HG03469 (cell line): ENCODE results near the gene KCNJ12.
"Not testable (repeated sequence)": the region's sequence is repeated elsewhere in the genome, so short reads cannot be mapped to it uniquely, and the experiment has no call there.

Experiments used
- ATAC-seq: cut with Tn5 transposase; IDR thresholded peaks from one replicate; pipeline ENCODE4 v1.9.1; 2021; ENCODE audit warnings: mild to moderate bottlenecking, moderate library complexity, moderate number of reproducible peaks; ENCODE audit not compliant: unreplicated experiment

KCNJ12 gene

GRCh38 chr17:21376081-21376758 lies at the start of gene KCNJ12:
KCNJ12 (plus strand) TSS chr17:21376357; CDS start chr17:21415343, 38,986 bp downstream.
- ATAC-seq, result no peak

- ATAC-seq, result not testable (repeated sequence)
Measured at GRCh38 chr17:21327921-21328320, 48.2 kb upstream of the KCNJ12 start.

GRCh38 chr17:21328778-21329177 lies 47.4 kb upstream of the KCNJ12 start:
- not testable (repeated sequence) for ATAC-seq

DNA sequence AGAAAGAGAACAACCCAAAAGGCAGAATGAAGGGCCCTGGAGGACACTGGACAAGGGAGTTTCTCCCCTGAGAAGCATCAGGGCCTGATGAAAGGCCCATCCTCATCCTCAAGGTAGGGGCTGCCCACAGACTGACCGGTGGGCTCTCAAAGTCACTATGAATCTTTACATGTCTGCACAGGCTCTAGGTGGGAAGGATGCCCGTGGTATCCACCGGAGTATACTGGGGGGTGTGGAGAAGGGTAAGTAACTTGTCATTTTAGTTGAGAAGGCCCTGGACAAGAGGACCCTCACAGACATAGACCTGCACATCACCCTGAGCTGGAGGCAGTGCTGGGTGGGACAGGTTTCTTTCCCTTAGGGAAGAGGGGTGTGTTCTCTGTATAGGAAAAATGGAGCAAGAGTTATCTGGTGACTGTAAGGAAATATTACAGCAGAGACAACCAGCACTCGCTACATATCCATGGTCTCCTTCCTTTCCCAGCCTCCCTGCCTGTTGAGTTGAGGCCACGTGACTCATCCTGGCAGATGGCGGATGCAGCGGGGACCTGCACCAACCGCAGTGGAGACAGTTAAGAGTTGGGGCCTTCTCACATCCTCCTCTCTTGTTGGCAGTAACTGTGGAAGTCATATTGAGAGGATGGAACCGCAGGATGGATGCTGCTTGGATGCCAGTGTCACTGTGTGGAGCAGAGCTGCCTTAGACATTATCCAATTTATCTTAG lies 45.6 kb upstream of the KCNJ12 start:
- ATAC-seq, result no peak

DNA sequence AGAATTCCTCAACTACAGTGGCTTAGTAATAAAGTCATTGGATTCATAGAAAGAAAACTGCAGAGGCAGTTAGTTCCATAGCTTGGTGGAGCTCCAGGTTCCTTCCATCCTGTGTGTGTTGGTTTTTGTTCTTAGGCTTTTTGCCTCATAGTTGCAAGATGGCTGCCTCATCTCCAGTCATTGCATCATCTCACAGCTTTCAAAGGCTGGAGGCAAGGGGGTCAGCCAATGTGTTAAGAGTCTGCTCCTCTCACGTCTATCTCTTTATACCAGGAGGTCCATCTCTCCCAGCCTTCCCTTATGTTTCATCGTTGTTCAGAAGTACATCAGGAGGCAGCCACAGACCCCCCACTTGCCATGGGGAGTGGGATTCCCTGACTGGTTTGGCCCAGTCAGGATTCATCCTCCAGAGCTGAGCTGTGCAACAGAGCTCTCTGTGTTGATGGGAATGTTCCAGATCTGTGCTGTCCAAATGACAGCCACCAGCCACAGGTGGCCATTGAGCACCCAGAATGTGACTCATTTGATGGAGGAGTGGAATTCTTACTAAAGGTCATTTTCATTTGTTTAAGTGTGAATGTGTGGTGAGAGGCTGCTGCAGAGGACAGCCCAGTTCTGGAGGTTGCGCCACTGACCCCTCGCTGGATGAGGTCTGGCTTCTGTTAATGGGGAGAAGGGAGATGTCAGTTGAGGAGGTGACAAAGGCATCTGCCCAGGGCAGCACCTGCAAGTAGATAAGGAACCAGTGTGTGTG lies 39.4 kb upstream of the KCNJ12 start:
- ATAC-seq, result not testable (repeated sequence)

DNA sequence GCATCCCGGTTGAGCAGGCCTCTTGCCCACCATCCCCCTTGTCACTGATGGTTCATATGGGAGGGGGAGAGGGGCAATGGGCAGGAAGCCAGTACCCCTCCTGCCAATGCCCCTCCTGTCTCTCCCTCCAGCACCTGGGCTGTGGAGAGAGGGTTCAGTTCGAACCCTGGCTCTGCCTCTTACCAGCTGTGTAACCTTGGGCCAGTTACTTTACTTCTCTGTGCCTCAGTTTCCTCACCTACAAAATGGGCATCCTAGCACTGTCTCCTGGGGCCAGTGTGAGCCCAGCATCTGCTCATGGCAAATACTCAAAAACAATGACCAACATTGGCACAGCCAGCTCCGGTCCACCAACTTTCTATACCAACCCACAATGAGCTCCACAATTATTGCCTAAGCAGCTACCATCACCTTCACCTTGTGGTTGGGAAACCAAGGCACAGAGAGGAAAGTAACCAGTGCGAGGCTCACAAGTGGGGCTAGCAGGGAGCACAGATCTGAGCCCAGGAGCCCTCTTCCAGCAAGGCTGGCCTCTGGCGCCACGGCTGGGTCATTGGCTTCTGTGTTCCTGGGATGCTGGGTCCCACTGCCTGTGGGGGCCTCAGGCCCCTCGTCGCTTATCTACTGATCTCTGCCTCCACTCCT lies 38.1 kb upstream of the KCNJ12 start:
- not testable (repeated sequence) for ATAC-seq

DNA sequence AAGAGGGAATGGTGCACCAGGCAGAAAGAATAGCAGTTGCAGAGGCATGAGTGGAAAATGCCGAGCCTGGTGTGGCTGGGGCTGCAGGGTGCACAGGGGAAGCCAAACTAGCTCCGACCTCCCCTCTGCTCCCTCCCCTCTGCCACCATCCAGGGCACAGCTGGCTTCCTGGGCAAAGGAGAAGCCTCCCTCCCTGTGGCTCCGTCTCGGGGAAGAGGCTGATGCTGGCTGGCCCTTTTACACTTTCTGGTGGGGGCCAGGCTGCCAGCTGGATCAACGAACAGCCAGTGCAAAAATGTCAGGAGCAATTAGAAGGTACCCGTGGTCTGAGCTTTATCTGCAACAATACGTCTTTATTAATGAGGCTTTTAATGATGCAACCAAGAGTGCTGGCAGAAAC lies 37.1 kb upstream of the KCNJ12 start:
- ATAC-seq, result no peak

- ATAC-seq, result not testable (repeated sequence)
Measured at GRCh38 chr17:21339571-21339970, 36.6 kb upstream of the KCNJ12 start.

- not testable (repeated sequence) for ATAC-seq
Measured at GRCh38 chr17:21340407-21340806, 35.8 kb upstream of the KCNJ12 start.

DNA sequence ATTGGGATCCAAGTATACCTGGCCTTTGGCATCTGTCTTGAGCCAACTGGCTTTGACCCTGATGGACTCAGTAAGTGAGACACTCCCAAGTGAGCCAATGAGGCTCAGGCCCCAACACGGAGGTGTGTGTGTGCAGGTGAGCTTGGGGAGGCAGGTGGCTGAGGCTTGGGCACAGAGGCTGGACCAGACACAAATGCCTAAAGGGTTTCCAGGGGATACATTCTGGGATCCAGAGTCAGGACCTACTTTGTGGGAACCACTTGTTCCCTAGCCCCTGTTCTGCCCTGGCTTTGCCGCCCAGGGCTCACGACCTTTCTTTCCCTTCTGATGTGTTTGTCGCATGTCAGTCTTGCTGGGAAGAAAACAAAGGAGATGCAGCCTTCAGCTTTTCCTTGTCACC lies 34.9 kb upstream of the KCNJ12 start:
- ATAC-seq, result not testable (repeated sequence)

DNA sequence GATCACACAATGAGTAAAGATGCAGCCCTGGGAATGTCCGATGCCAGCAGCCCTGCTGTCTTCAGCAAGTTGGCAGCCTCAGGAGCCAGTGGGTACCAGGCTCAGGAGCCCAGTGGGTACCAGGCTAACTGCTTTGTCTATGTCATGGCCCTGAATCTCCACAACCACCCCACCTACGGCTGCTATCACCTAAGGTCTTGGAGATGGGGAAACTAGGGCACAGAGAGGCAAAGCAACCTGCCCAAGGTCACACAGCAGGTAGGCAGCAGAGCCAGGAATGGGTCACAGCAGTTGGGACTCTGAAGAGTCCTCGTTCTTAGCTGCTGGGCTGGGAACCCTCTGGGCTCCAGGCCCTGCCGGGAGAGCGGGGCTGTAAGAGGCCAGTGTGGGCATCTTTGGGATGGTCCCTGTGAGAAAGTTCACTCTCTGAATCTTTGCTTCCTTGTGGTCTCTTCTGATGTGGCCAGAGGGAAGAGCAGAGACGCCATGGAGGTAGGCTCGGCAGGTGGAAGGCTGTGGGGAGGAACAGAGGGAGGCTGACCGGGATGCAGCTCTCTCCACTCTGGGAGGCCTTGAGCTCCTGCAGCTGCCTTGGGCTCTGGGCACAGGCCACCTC lies 34.1 kb upstream of the KCNJ12 start:
- not testable (repeated sequence) for ATAC-seq

- not testable (repeated sequence) for ATAC-seq
Measured at GRCh38 chr17:21343061-21343949, 32.9 kb upstream of the KCNJ12 start.

DNA sequence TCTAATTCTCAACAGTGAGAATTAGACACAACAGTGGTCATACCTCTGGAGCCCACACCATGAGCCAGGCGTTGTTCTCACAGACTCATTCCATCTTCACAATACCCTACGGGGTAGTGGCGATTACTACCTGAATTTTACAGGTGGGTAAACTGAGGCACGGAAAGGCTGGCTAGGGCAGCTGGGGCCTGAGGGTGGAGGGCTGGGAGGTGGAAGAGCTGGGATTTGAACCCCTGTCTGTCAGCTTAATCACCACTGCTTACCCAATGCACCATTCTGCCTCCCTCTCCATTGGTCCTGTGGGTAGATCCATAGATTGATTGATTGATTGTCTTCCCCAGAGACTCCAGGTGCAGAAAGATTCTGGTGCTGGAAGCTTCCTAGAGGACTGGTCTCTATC lies 31.4 kb upstream of the KCNJ12 start:
- not testable (repeated sequence) for ATAC-seq

DNA sequence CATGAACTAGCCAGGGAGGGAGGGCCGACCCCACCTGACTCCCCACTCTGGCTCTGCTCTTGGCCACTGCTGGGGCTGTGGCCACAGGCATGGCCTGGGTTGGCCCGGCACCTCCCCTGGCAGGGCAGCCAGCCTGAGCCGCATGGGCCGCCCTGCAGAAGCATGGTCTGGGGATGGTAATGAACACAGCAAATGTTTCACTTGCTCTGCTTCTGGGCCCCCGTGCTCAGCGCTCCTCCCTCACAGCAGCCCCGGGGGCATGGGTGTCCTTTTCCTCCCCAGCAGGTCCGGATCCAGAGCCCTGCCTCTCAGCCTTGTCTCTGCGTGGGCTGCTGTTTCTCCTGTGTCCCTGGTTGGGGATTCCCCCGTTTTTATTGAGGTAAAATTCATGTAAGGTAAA lies 30.9 kb upstream of the KCNJ12 start:
- no peak for ATAC-seq

GRCh38 chr17:21346107-21346506 lies 30.1 kb upstream of the KCNJ12 start:
- ATAC-seq, result not testable (repeated sequence)

DNA sequence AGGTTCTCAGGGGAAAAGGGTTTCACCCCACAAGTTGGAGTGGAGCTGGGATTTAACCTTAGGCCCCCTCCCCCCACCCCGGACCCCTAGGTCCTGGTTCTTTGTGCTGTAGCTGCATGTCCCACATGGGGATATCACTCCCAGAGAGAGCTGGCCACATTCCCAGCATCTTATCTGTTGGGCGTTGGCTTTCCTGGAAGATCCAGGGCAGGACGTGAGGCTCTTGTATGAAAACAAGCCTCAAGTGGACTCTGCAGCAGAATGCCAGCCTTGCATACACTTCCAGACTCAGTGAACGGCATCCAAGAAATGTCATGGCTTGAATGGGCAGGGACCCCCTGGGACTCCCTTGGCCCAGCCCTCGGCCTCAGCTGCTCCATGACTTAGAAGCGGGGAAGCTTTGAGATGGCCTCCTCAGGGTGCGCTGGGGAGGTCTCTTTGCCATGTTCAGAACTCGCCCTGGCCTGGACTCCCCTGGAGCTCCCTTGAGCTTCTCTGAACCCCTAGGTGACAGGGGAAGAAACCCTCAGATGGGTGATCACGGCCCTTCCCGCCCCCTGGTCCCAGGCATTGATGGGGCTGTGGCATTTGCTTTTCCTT lies 29.4 kb upstream of the KCNJ12 start:
- not testable (repeated sequence) for ATAC-seq

DNA sequence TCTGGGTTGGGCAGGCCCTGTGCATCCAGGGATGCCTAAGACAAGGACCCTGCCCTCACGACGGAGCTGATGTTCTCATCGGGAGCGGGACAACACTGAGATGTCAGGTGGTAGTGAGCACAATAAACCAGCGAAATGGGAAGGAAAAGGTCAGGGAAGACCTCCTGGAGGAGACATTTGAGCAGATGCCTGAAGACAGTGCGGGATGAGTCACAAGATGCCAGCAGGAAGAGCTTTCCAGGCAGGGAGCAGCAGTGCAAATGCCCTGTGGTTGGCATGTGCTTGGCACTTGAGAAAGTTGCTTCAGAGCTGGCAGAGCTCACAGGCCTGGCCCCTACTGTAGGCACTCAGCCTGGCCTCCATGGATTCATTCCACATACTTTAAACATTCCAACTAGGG lies 28.5 kb upstream of the KCNJ12 start:
- ATAC-seq, result not testable (repeated sequence)

- peak; percentile 40 for ATAC-seq
Measured at GRCh38 chr17:21348081-21348925, 27.9 kb upstream of the KCNJ12 start.
